ENCODE results near the gene MAP4K2.

- TF ChIP-seq PPARA (CRISPR knock-in tag; IDR thresholded peaks at IDR 0.05; ENCODE audit: borderline replicate concordance) (no peak), CREB5 (CRISPR knock-in tag; IDR thresholded peaks at IDR 0.05; ENCODE audit: low read depth) (no peak), ARNTL (CRISPR knock-in tag; IDR thresholded peaks at IDR 0.05; ENCODE audit: borderline replicate concordance, low read depth) (no peak), TOX (CRISPR knock-in tag; IDR thresholded peaks at IDR 0.05; ENCODE audit: borderline replicate concordance) (no peak), RARB (CRISPR knock-in tag; IDR thresholded peaks at IDR 0.05) (no peak), ZFP3 (CRISPR knock-in tag; IDR thresholded peaks at IDR 0.05) (no peak), ZNF70 (CRISPR knock-in tag; IDR thresholded peaks at IDR 0.05) (no peak), POU6F1 (CRISPR knock-in tag; IDR thresholded peaks at IDR 0.05; ENCODE audit: borderline replicate concordance, low read depth) (no peak), ZNF8 (CRISPR knock-in tag; IDR thresholded peaks at IDR 0.05) (no peak), CSRNP3 (CRISPR knock-in tag; IDR thresholded peaks at IDR 0.05) (no peak), CSDC2 (CRISPR knock-in tag; IDR thresholded peaks at IDR 0.05) (no peak)
- TF ChIP-seq, protein P1, sequence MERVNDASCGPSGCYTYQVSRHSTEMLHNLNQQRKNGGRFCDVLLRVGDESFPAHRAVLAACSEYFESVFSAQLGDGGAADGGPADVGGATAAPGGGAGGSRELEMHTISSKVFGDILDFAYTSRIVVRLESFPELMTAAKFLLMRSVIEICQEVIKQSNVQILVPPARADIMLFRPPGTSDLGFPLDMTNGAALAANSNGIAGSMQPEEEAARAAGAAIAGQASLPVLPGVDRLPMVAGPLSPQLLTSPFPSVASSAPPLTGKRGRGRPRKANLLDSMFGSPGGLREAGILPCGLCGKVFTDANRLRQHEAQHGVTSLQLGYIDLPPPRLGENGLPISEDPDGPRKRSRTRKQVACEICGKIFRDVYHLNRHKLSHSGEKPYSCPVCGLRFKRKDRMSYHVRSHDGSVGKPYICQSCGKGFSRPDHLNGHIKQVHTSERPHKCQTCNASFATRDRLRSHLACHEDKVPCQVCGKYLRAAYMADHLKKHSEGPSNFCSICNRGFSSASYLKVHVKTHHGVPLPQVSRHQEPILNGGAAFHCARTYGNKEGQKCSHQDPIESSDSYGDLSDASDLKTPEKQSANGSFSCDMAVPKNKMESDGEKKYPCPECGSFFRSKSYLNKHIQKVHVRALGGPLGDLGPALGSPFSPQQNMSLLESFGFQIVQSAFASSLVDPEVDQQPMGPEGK (CRISPR knock-in tag; IDR thresholded peaks at IDR 0.05; ENCODE audit: borderline replicate concordance), result no peak
- TF ChIP-seq, protein P2, sequence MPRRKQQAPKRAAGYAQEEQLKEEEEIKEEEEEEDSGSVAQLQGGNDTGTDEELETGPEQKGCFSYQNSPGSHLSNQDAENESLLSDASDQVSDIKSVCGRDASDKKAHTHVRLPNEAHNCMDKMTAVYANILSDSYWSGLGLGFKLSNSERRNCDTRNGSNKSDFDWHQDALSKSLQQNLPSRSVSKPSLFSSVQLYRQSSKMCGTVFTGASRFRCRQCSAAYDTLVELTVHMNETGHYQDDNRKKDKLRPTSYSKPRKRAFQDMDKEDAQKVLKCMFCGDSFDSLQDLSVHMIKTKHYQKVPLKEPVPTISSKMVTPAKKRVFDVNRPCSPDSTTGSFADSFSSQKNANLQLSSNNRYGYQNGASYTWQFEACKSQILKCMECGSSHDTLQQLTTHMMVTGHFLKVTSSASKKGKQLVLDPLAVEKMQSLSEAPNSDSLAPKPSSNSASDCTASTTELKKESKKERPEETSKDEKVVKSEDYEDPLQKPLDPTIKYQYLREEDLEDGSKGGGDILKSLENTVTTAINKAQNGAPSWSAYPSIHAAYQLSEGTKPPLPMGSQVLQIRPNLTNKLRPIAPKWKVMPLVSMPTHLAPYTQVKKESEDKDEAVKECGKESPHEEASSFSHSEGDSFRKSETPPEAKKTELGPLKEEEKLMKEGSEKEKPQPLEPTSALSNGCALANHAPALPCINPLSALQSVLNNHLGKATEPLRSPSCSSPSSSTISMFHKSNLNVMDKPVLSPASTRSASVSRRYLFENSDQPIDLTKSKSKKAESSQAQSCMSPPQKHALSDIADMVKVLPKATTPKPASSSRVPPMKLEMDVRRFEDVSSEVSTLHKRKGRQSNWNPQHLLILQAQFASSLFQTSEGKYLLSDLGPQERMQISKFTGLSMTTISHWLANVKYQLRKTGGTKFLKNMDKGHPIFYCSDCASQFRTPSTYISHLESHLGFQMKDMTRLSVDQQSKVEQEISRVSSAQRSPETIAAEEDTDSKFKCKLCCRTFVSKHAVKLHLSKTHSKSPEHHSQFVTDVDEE (CRISPR knock-in tag; IDR thresholded peaks at IDR 0.05), result no peak
Observed at GRCh38 chr11:64845129-64845775, 42.2 kb upstream of the MAP4K2 start.
